ENCODE measurements around the gene HOXD8. TPM values are rescaled to one million over a fixed set of nuclear protein-coding genes. Genes with fewer than 3 reads are reported as not detected.

HOXD8 gene
- polyA plus RNA-seq, 1 of the 3 experiments (the other 2 are of a cell fraction) = 6.4 TPM

GRCh38 chr2:176080540-176081375 lies 48.7 kb upstream of the HOXD8 start:
- H3F3A ChIP-seq (replicated peaks; ENCODE audit: insufficient read depth) = peaks cover 3% of the 10 kb centered on the region
- 12% methylated on average over 28 of the region's 68 CpGs for WGBS (ENCODE audit: low lambda C conversion rate)
- H3K36me3 ChIP-seq (replicated peaks in 1 of 2; ENCODE audit: control insufficient read depth in 1 of 2, insufficient read depth in 2 of 2, low read length in 1 of 2) = no peaks in the 10 kb centered on the region
- H3K4me2 ChIP-seq = peak overlapping the region; percentile 70
- H4K20me1 ChIP-seq (ENCODE audit: insufficient read depth) = peaks cover 17% of the 10 kb centered on the region; the same call in 1 of the 2 replicates
- peaks cover 0 to 31% of the 10 kb centered on the region in 2 experiments; a peak in 1 of 4 replicates for H3K4me1 ChIP-seq (ENCODE audit: control insufficient read depth in 1 of 2, insufficient read depth in 2 of 2, low read depth in 1 of 2, low read length in 1 of 2)
- CTCF ChIA-PET = interaction anchor here (0.8 to 12.1 kb wide), 32 partner anchors 8 to 877 kb away, joined by 3 to 262 read pairs (median 5); partner anchors contain the start of gene HOXD13
- no peaks in the 10 kb centered on the region for H3K79me2 ChIP-seq (ENCODE audit: insufficient read depth)
- H3K9me3 ChIP-seq = no peaks in the 10 kb centered on the region
- H3K27ac ChIP-seq (ENCODE audit: low read depth in 2 of 2, low read length in 1 of 2) = no peak overlapping the region
- H2AFZ ChIP-seq (ENCODE audit: low read depth) = no peak overlapping the region
- POLR2A ChIA-PET = interaction anchor here (0.6 to 1.1 kb wide), 2 partner anchors 79 to 393 kb away, joined by 3 read pairs; partner anchors contain the start of gene LNPK
- peak overlapping the region; percentile 39 to 48; a peak in 3 of 4 replicates for H3K4me3 ChIP-seq (ENCODE audit: low read depth in 2 of 2, low read length in 1 of 2)
- TF ChIP-seq EZH2phosphoT487 (IDR thresholded peaks at IDR 0.05; ENCODE audit: borderline replicate concordance, low read depth) (peak; percentile 46; the same call in 1 of the 2 replicates), YY1 (IDR thresholded peaks at IDR 0.05; ENCODE audit: low read depth) (no peak), IRF3 (IDR thresholded peaks at IDR 0.05; ENCODE audit: low read depth, low read length) (no peak), MAX (IDR thresholded peaks at IDR 0.05; ENCODE audit: low read depth) (peak; percentile 67; the same call in 1 of the 2 replicates), USF1 (IDR thresholded peaks at IDR 0.05; ENCODE audit: borderline replicate concordance, low read depth) (0 out of 2 replicates have a peak, but pooled peaks have one; percentile 13), PBX3 (IDR thresholded peaks at IDR 0.05) (no peak), MXI1 (IDR thresholded peaks at IDR 0.05; ENCODE audit: low read depth, low read length) (0 out of 2 replicates have a peak, but pooled peaks have one; percentile 21)
- no peaks in the 10 kb centered on the region for H3K9me2 ChIP-seq
- no peak overlapping the region for H3K9ac ChIP-seq
- H3K27me3 ChIP-seq (ENCODE audit: insufficient read depth) = peaks cover 74% of the 10 kb centered on the region
- peak; percentile 43 for DNase-seq

GRCh38 chr2:176081376-176081836 lies 48.1 kb upstream of the HOXD8 start:
- H4K20me1 ChIP-seq (ENCODE audit: insufficient read depth) = peaks cover 17% of the 10 kb centered on the region; the same call in 1 of the 2 replicates
- peaks cover 3% of the 10 kb centered on the region for H3F3A ChIP-seq (replicated peaks; ENCODE audit: insufficient read depth)
- no peak overlapping the region for H2AFZ ChIP-seq (ENCODE audit: low read depth)
- no peak for DNase-seq
- H3K79me2 ChIP-seq (ENCODE audit: insufficient read depth) = no peaks in the 10 kb centered on the region
- H3K4me1 ChIP-seq (ENCODE audit: control insufficient read depth in 1 of 2, insufficient read depth in 2 of 2, low read depth in 1 of 2, low read length in 1 of 2) = peaks cover 0 to 35% of the 10 kb centered on the region in 2 experiments; a peak in 1 of 4 replicates
- no peaks in the 10 kb centered on the region for H3K9me3 ChIP-seq
- ChIA-PET CTCF (interaction anchor here (0.9 to 12.1 kb wide), 15 partner anchors 7 to 878 kb away, joined by 3 to 262 read pairs (median 10); partner anchors contain the start of gene HOXD13), POLR2A (interaction anchor here (1.1 kb wide), 1 partner anchor 80 kb away, joined by 3 read pairs; the partner anchor contains the start of gene LNPK)
- H3K27ac ChIP-seq (ENCODE audit: low read depth in 2 of 2, low read length in 1 of 2) = no peak overlapping the region
- no peaks in the 10 kb centered on the region for H3K36me3 ChIP-seq (replicated peaks in 1 of 2; ENCODE audit: control insufficient read depth in 1 of 2, insufficient read depth in 2 of 2, low read length in 1 of 2)
- WGBS (ENCODE audit: low lambda C conversion rate) = 7% methylated on average over 17 of the region's 17 CpGs
- H3K4me2 ChIP-seq = no peak overlapping the region
- H3K27me3 ChIP-seq (ENCODE audit: insufficient read depth) = peaks cover 80% of the 10 kb centered on the region
- H3K9me2 ChIP-seq = no peaks in the 10 kb centered on the region
- TF ChIP-seq MEF2A (IDR thresholded peaks at IDR 0.05; ENCODE audit: borderline replicate concordance, low read depth) (no peak), PBX3 (IDR thresholded peaks at IDR 0.05) (no peak), GATA2 (CRISPR knock-in tag; IDR thresholded peaks at IDR 0.05) (no peak), RCOR1 (IDR thresholded peaks at IDR 0.05; ENCODE audit: low read length) (no peak), TCF12 (IDR thresholded peaks at IDR 0.05) (no peak), SMC3 (IDR thresholded peaks at IDR 0.05; ENCODE audit: low read depth, low read length) (no peak), RXRA (IDR thresholded peaks at IDR 0.05; ENCODE audit: borderline replicate concordance, low read depth) (no peak), MXI1 (IDR thresholded peaks at IDR 0.05; ENCODE audit: low read depth, low read length) (no peak), TAF1 (IDR thresholded peaks at IDR 0.05; ENCODE audit: borderline replicate concordance, low read depth, low read length) (no peak)
- no peak overlapping the region for H3K4me3 ChIP-seq (ENCODE audit: low read depth in 2 of 2, low read length in 1 of 2)
- no peak overlapping the region for H3K9ac ChIP-seq

Data from SK-N-SH (cell line).